Measurements from ENCODE around the gene MSS51.

DNA sequence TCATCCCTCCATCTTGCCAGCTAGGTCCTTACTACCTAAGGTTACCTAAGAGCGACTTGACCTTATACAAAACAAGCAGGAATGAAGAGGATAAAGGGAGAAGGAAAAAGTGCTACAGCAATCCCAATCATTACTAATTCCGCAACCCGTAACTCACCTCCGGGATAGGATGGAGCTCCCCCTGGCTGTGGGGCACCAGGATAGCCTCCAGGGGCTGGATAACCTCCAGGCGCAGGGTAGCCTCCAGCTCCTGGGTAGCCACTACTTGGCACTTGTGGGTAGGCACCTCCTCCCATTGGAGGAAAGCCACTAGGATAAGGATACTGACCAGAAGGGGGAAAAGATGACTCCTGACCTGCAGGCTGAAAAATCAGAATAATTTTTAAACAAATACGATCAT lies 35.3 kb downstream of the MSS51 start:
- TF ChIP-seq REST (IDR thresholded peaks at IDR 0.05; ENCODE audit: borderline replicate concordance), result no peak
- TF ChIP-seq, protein P1, sequence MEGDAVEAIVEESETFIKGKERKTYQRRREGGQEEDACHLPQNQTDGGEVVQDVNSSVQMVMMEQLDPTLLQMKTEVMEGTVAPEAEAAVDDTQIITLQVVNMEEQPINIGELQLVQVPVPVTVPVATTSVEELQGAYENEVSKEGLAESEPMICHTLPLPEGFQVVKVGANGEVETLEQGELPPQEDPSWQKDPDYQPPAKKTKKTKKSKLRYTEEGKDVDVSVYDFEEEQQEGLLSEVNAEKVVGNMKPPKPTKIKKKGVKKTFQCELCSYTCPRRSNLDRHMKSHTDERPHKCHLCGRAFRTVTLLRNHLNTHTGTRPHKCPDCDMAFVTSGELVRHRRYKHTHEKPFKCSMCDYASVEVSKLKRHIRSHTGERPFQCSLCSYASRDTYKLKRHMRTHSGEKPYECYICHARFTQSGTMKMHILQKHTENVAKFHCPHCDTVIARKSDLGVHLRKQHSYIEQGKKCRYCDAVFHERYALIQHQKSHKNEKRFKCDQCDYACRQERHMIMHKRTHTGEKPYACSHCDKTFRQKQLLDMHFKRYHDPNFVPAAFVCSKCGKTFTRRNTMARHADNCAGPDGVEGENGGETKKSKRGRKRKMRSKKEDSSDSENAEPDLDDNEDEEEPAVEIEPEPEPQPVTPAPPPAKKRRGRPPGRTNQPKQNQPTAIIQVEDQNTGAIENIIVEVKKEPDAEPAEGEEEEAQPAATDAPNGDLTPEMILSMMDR (IDR thresholded peaks at IDR 0.05; ENCODE audit: poor library complexity, severe bottlenecking), result no peak
- no peak for TF ChIP-seq RAD21 (conservative IDR thresholded peaks at IDR 0.05)
